ENCODE data around the gene RCCD1. TPM values are rescaled to one million over a fixed set of nuclear protein-coding genes. Genes with fewer than 3 reads are reported as not detected.

The RCCD1 gene
- total RNA-seq, 1 experiment from 2014 or later = 22.8 TPM

- Mint-ChIP-seq H3K27me3 (ENCODE audit: low read depth) (no peaks in the 10 kb centered on the region), H3K4me3 (no peak overlapping the region), H3K9me3 (no peaks in the 10 kb centered on the region), H3K36me3 (ENCODE audit: insufficient read depth in 1 of 3, low read depth in 3 of 3) (peaks cover 39 to 87% (median 68%) of the 10 kb centered on the region in 3 experiments; a peak in 6 of 7 replicates), H3K4me1 (no peaks in the 10 kb centered on the region), H3K27ac (no peak overlapping the region)
- Histone ChIP-seq H4K91ac (ENCODE audit: insufficient read length, low read depth, low read length) (no peak overlapping the region), H3K56ac (ENCODE audit: insufficient read length, low read depth, low read length) (no peak overlapping the region), H3K14ac (ENCODE audit: insufficient read depth, low read length) (no peak overlapping the region), H2AFZ (ENCODE audit: low read length) (no peak overlapping the region), H4K5ac (ENCODE audit: insufficient read length, low read depth, low read length) (no peak overlapping the region), H3T11ph (ENCODE audit: low read length) (no peak overlapping the region), H2BK20ac (ENCODE audit: low read depth, low read length, poor library complexity, severe bottlenecking) (no peak overlapping the region), H3K9me3 (ENCODE audit: control insufficient read depth, low read depth, low read length) (no peaks in the 10 kb centered on the region), H3K9ac (ENCODE audit: extremely low read depth, insufficient read length, low read length) (no peak overlapping the region), H3K27ac (ENCODE audit: insufficient read length, low read depth, low read length) (no peak overlapping the region), H2BK5ac (ENCODE audit: insufficient read length, low read length) (no peak overlapping the region), H3K79me2 (ENCODE audit: insufficient read depth, low read length) (no peaks in the 10 kb centered on the region), H2BK12ac (ENCODE audit: insufficient read length, low read depth, low read length) (no peak overlapping the region), H3K4ac (ENCODE audit: low read depth, low read length) (no peak overlapping the region), H2BK15ac (ENCODE audit: low read depth, low read length) (no peak overlapping the region), H2BK120ac (ENCODE audit: low read depth, low read length, poor library complexity, severe bottlenecking) (no peak overlapping the region), H3K4me2 (ENCODE audit: insufficient read depth, insufficient read length, low read length) (no peak overlapping the region), H2AK5ac (ENCODE audit: insufficient read length, low read length) (no peak overlapping the region), H4K8ac (replicated peaks; ENCODE audit: insufficient read length, low read depth, low read length) (no peak overlapping the region), H3K4me1 (ENCODE audit: insufficient read depth, low read length) (no peaks in the 10 kb centered on the region), H4K20me1 (ENCODE audit: control insufficient read depth, insufficient read depth, insufficient read length) (no peaks in the 10 kb centered on the region), H3K79me1 (ENCODE audit: insufficient read depth, low read depth, low read length, poor library complexity, severe bottlenecking) (no peaks in the 10 kb centered on the region), H3K18ac (ENCODE audit: insufficient read length, low read depth, low read length) (no peak overlapping the region), H3K27me3 (ENCODE audit: insufficient read depth, low read length) (no peaks in the 10 kb centered on the region), H3K23ac (ENCODE audit: insufficient read length, low read depth, low read length) (no peak overlapping the region), H3K23me2 (ENCODE audit: insufficient read length, low read depth, low read length, poor library complexity, severe bottlenecking) (peaks cover 3% of the 10 kb centered on the region)
- DNase-seq = no peak
- whole genome bisulfite sequencing (ENCODE audit: extremely low coverage, insufficient read length, low lambda C conversion rate) = no CpG with 5 or more reads among the region's 16 CpGs
- TF ChIP-seq CTCF (conservative IDR thresholded peaks at IDR 0.05) = no peak
Observed at GRCh38 chr15:90946538-90946937, 8.1 kb upstream of the RCCD1 start.

Measured in H9 (cell line).